ENCODE measurements around the gene ARPC1B. TPM values are rescaled to one million over a fixed set of nuclear protein-coding genes. Genes with fewer than 3 reads are reported as not detected.
"Not testable (repeated sequence)": the region's sequence is repeated elsewhere in the genome, so short reads cannot be mapped to it uniquely, and the experiment has no call there.

ARPC1B gene
- total and polyA plus RNA-seq, 4 experiments from 2014 or later, result 188 to 906 (median 527) TPM

DNA sequence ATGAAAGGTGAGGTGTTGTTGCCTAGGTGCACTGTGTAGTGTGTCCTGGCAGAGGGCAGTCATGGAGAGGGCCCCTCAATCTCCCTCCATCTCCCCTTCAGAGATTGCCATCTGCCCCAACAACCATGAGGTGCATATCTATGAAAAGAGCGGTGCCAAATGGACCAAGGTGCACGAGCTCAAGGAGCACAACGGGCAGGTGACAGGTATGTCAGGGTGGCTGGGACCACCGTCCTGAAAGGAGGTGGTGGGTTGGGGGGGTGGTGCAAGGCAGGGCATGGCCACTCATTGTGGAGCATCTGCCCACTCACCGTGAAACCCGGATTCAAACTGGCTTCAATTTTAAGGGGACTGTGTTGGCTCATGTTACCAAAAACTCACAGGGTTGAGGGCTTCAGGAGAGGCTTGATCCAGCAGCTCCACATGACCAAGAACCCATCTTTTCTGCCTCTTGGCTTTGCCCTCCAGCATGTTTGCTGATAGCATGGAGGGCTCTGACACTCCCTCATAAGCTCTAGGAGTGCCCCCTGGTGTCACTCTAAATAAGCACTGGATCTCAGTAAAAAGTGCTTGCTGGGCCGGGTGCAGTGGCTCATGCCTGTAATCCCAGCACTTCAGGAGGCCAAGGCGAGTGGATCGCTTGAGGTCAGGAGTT is 12.2 kb downstream of the ARPC1B start:
- ChIA-PET POLR2A (ENCODE audit: partially characterized antibody) (interaction anchor here (0.6 to 2.5 kb wide), 9 partner anchors 8 to 245 kb away, joined by 3 to 16 read pairs (median 5); partner anchors contain the start of genes ARPC1B, BUD31, PDAP1 and ZNF655), CTCF (ENCODE audit: partially characterized antibody) (interaction anchor here (0.7 to 3.6 kb wide), 10 partner anchors 10 to 73 kb away, joined by 3 to 28 read pairs (median 4); partner anchors contain the start of gene ARPC1B)
- H3K9me3 Mint-ChIP-seq, result no peaks in the 10 kb centered on the region
- Histone ChIP-seq H3K4me3 (ENCODE audit: low read length in 2 of 2) (no peak overlapping the region), H3K4me1 (ENCODE audit: insufficient read depth, low read length) (peaks cover 32% of the 10 kb centered on the region), H3K27ac (ENCODE audit: low read depth, low read length) (no peak overlapping the region), H3K9me3 (ENCODE audit: control insufficient read depth in 1 of 2, low read length in 2 of 2) (no peaks in the 10 kb centered on the region), H3K27me3 (ENCODE audit: insufficient read depth, low read length) (no peaks in the 10 kb centered on the region), H3K36me3 (ENCODE audit: insufficient read depth, low read length) (peaks cover 56% of the 10 kb centered on the region)
- H3K4me3 Mint-ChIP-seq, result peak overlapping the region in 1 of 8 donors; percentile 59
- H3K4me1 Mint-ChIP-seq, result peaks cover 4 to 40% (median 18%) of the 10 kb centered on the region in 4 donors
- no peaks in the 10 kb centered on the region for H3K27me3 Mint-ChIP-seq
- H3K27ac Mint-ChIP-seq, result peak overlapping the region; percentile 35 to 84 (median 75)
- peak; percentile 34 to 65 (median 47) for DNase-seq
- intact Hi-C loops (cut with micrococcal nuclease), result loop anchor here (1.0 kb wide), 1 partner anchor 21 kb away; no protein-coding TSS in a partner anchor
- peaks cover 14 to 40% of the 10 kb centered on the region in 2 donors for H3K36me3 Mint-ChIP-seq

DNA sequence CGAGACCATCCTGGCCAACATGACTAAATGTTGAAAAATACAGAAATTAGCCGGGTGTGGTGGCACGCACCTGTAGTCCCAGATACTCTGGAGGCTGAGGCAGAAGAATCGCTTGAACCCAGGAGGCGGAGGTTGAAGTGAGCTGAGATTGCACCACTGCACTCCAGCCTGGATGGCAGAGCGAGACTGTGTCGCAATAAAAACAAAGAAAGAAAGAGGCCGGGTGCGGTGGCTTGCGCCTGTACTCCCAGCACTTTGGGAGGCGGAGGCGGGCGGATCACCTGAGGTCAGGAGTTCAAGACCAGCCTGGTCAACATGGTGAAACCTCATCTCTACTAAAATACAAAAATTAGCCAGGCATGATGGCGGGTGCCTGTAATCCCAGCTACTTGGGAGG is 12.7 kb downstream of the ARPC1B start:
- ChIA-PET CTCF (ENCODE audit: partially characterized antibody) (interaction anchor here (0.7 to 3.6 kb wide), 11 partner anchors 8 to 72 kb away, joined by 3 to 28 read pairs (median 3); partner anchors contain the start of gene ARPC1B), POLR2A (ENCODE audit: partially characterized antibody) (interaction anchor here (0.6 to 13.0 kb wide), 7 partner anchors 11 to 245 kb away, joined by 3 to 210 read pairs (median 5); partner anchors contain the start of genes ARPC1B, BUD31 and PDAP1)
- H3K4me3 Mint-ChIP-seq; H3K27me3 Mint-ChIP-seq; H3K27ac ChIP-seq (ENCODE audit: low read depth, low read length); H3K9me3 Mint-ChIP-seq; H3K9me3 ChIP-seq (ENCODE audit: control insufficient read depth in 1 of 2, low read length in 2 of 2); H3K27me3 ChIP-seq (ENCODE audit: insufficient read depth, low read length); DNase-seq; H3K4me3 ChIP-seq (ENCODE audit: low read length in 2 of 2): not testable (repeated sequence)
- Mint-ChIP-seq H3K36me3 (peaks cover 14 to 45% of the 10 kb centered on the region in 2 donors), H3K4me1 (peaks cover 6 to 41% (median 21%) of the 10 kb centered on the region in 4 donors), H3K27ac (peak overlapping the region in 4 of 7 donors; percentile 65 to 84 (median 76))
- Histone ChIP-seq H3K36me3 (ENCODE audit: insufficient read depth, low read length) (peaks cover 57% of the 10 kb centered on the region), H3K4me1 (ENCODE audit: insufficient read depth, low read length) (peaks cover 31% of the 10 kb centered on the region)
- intact Hi-C loops (cut with micrococcal nuclease), result loop anchor here (1.0 kb wide), 1 partner anchor 22 kb away; no protein-coding TSS in a partner anchor

GRCh38 chr7:99387912-99388311 is 13.4 kb downstream of the ARPC1B start:
- ChIA-PET POLR2A (ENCODE audit: partially characterized antibody) (interaction anchor here (13.0 kb wide), 1 partner anchor 18 kb away, joined by 210 read pairs; the partner anchor contains the start of genes BUD31 and PDAP1), CTCF (ENCODE audit: partially characterized antibody) (interaction anchor here (0.8 to 3.6 kb wide), 4 partner anchors 9 to 23 kb away, joined by 3 to 28 read pairs (median 14); no protein-coding TSS in a partner anchor)
- intact Hi-C loops (cut with micrococcal nuclease), result loop anchor here (1.0 kb wide), 1 partner anchor 23 kb away; no protein-coding TSS in a partner anchor
- no peak overlapping the region for H3K27ac ChIP-seq (ENCODE audit: low read depth, low read length)
- H3K9me3 ChIP-seq (ENCODE audit: control insufficient read depth in 1 of 2, low read length in 2 of 2), result no peaks in the 10 kb centered on the region
- H3K27ac Mint-ChIP-seq, result peak overlapping the region in 3 of 7 donors; percentile 40 to 73 (median 52)
- H3K9me3 Mint-ChIP-seq, result no peaks in the 10 kb centered on the region
- H3K4me1 ChIP-seq (ENCODE audit: insufficient read depth, low read length), result peaks cover 35% of the 10 kb centered on the region
- no peaks in the 10 kb centered on the region for H3K27me3 ChIP-seq (ENCODE audit: insufficient read depth, low read length)
- H3K4me3 Mint-ChIP-seq, result no peak overlapping the region
- H3K4me3 ChIP-seq (ENCODE audit: low read length in 2 of 2), result no peak overlapping the region
- H3K27me3 Mint-ChIP-seq, result no peaks in the 10 kb centered on the region
- DNase-seq, result no peak
- H3K36me3 Mint-ChIP-seq, result peaks cover 15 to 48% of the 10 kb centered on the region in 2 donors
- H3K4me1 Mint-ChIP-seq, result peaks cover 6 to 44% (median 25%) of the 10 kb centered on the region in 4 donors
- H3K36me3 ChIP-seq (ENCODE audit: insufficient read depth, low read length), result peaks cover 58% of the 10 kb centered on the region

- Mint-ChIP-seq H3K36me3 (peaks cover 22 to 58% of the 10 kb centered on the region in 2 donors), H3K9me3 (no peaks in the 10 kb centered on the region)
- POLR2A ChIA-PET (ENCODE audit: partially characterized antibody), result interaction anchor here (0.8 to 13.0 kb wide), 5 partner anchors 10 to 24 kb away, joined by 3 to 210 read pairs (median 4); partner anchors contain the start of genes BUD31 and PDAP1
Observed at GRCh38 chr7:99389772-99390171, 15.2 kb downstream of the ARPC1B start.

GRCh38 chr7:99390941-99391602 is 16.5 kb downstream of the ARPC1B start:
- Histone ChIP-seq H3K27ac (ENCODE audit: low read depth, low read length) (no peak overlapping the region), H3K36me3 (ENCODE audit: insufficient read depth, low read length) (peaks cover 81% of the 10 kb centered on the region), H3K27me3 (ENCODE audit: insufficient read depth, low read length) (no peaks in the 10 kb centered on the region), H3K4me3 (ENCODE audit: low read length in 2 of 2) (no peak overlapping the region), H3K9me3 (ENCODE audit: control insufficient read depth in 1 of 2, low read length in 2 of 2) (no peaks in the 10 kb centered on the region), H3K4me1 (ENCODE audit: insufficient read depth, low read length) (peaks cover 22% of the 10 kb centered on the region)
- Mint-ChIP-seq H3K27me3 (no peaks in the 10 kb centered on the region), H3K4me1 (peaks cover 6 to 33% (median 19%) of the 10 kb centered on the region in 4 donors), H3K9me3 (no peaks in the 10 kb centered on the region), H3K27ac (peak overlapping the region in 5 of 7 donors; percentile 9 to 93 (median 72)), H3K36me3 (peaks cover 22 to 67% of the 10 kb centered on the region in 2 donors), H3K4me3 (peak overlapping the region in 1 of 8 donors; percentile 12)
- intact Hi-C loops (cut with micrococcal nuclease), result no loop called here
- DNase-seq, result no peak
- CTCF ChIA-PET (ENCODE audit: partially characterized antibody), result interaction anchor here (0.7 to 4.4 kb wide), 4 partner anchors 17 to 1019 kb away, joined by 3 to 28 read pairs (median 4); partner anchors contain the start of genes BUD31 and PDAP1
- POLR2A ChIA-PET (ENCODE audit: partially characterized antibody), result interaction anchor here (4.5 to 13.0 kb wide), 3 partner anchors 11 to 15 kb away, joined by 47 to 210 read pairs (median 55); partner anchors contain the start of genes ARPC1B, BUD31 and PDAP1

More at GRCh38 chr7:99389772-99390171, 15.2 kb downstream of the ARPC1B start:
- peaks cover 75% of the 10 kb centered on the region for H3K36me3 ChIP-seq (ENCODE audit: insufficient read depth, low read length)
- CTCF ChIA-PET (ENCODE audit: partially characterized antibody), result interaction anchor here (0.8 to 3.6 kb wide), 3 partner anchors 10 to 24 kb away, joined by 3 to 28 read pairs (median 4); no protein-coding TSS in a partner anchor
- peak overlapping the region in 2 of 7 donors; percentile 46 to 93 for H3K27ac Mint-ChIP-seq
- H3K4me3 ChIP-seq (ENCODE audit: low read length in 2 of 2), result no peak overlapping the region
- H3K27me3 ChIP-seq (ENCODE audit: insufficient read depth, low read length), result no peaks in the 10 kb centered on the region
- peaks cover 29% of the 10 kb centered on the region for H3K4me1 ChIP-seq (ENCODE audit: insufficient read depth, low read length)
- DNase-seq, result no peak
- peaks cover 6 to 42% (median 20%) of the 10 kb centered on the region in 4 donors for H3K4me1 Mint-ChIP-seq
- H3K9me3 ChIP-seq (ENCODE audit: control insufficient read depth in 1 of 2, low read length in 2 of 2), result no peaks in the 10 kb centered on the region
- intact Hi-C loops (cut with micrococcal nuclease), result no loop called here
- no peaks in the 10 kb centered on the region for H3K27me3 Mint-ChIP-seq
- no peak overlapping the region for H3K4me3 Mint-ChIP-seq
- H3K27ac ChIP-seq (ENCODE audit: low read depth, low read length), result no peak overlapping the region

GRCh38 chr7:99392046-99392445 is 17.5 kb downstream of the ARPC1B start:
- Histone ChIP-seq H3K9me3 (ENCODE audit: control insufficient read depth in 1 of 2, low read length in 2 of 2) (no peaks in the 10 kb centered on the region), H3K36me3 (ENCODE audit: insufficient read depth, low read length) (peaks cover 79% of the 10 kb centered on the region), H3K27ac (ENCODE audit: low read depth, low read length) (peak overlapping the region; percentile 60), H3K27me3 (ENCODE audit: insufficient read depth, low read length) (no peaks in the 10 kb centered on the region), H3K4me1 (ENCODE audit: insufficient read depth, low read length) (peaks cover 22% of the 10 kb centered on the region), H3K4me3 (ENCODE audit: low read length in 2 of 2) (no peak overlapping the region)
- intact Hi-C loops (cut with micrococcal nuclease), result loop anchor here (2.0 kb wide), 1 partner anchor 17 kb away; the partner anchor contains the start of gene ARPC1B
- peaks cover 21 to 66% of the 10 kb centered on the region in 2 donors for H3K36me3 Mint-ChIP-seq
- no peaks in the 10 kb centered on the region for H3K27me3 Mint-ChIP-seq
- H3K9me3 Mint-ChIP-seq, result no peaks in the 10 kb centered on the region
- peak overlapping the region in 3 of 8 donors; percentile 17 to 46 (median 40) for H3K4me3 Mint-ChIP-seq
- no peak for DNase-seq
- ChIA-PET CTCF (ENCODE audit: partially characterized antibody) (interaction anchor here (1.1 to 4.4 kb wide), 4 partner anchors 14 to 26 kb away, joined by 3 to 28 read pairs (median 6); partner anchors contain the start of genes BUD31 and PDAP1), POLR2A (ENCODE audit: partially characterized antibody) (interaction anchor here (1.2 to 13.0 kb wide), 8 partner anchors 9 to 113 kb away, joined by 3 to 210 read pairs (median 12); partner anchors contain the start of genes ARPC1B, BUD31, PDAP1 and ZKSCAN5)
- peak overlapping the region in 6 of 7 donors; percentile 68 to 97 (median 80) for H3K27ac Mint-ChIP-seq
- peaks cover 6 to 26% (median 16%) of the 10 kb centered on the region in 4 donors for H3K4me1 Mint-ChIP-seq
